ENCODE measurements around the gene CD6. TPM values are rescaled to one million over a fixed set of nuclear protein-coding genes. Genes with fewer than 3 reads are reported as not detected.

Gene CD6
- polyA plus RNA-seq, 1 experiment, result not detected

DNA sequence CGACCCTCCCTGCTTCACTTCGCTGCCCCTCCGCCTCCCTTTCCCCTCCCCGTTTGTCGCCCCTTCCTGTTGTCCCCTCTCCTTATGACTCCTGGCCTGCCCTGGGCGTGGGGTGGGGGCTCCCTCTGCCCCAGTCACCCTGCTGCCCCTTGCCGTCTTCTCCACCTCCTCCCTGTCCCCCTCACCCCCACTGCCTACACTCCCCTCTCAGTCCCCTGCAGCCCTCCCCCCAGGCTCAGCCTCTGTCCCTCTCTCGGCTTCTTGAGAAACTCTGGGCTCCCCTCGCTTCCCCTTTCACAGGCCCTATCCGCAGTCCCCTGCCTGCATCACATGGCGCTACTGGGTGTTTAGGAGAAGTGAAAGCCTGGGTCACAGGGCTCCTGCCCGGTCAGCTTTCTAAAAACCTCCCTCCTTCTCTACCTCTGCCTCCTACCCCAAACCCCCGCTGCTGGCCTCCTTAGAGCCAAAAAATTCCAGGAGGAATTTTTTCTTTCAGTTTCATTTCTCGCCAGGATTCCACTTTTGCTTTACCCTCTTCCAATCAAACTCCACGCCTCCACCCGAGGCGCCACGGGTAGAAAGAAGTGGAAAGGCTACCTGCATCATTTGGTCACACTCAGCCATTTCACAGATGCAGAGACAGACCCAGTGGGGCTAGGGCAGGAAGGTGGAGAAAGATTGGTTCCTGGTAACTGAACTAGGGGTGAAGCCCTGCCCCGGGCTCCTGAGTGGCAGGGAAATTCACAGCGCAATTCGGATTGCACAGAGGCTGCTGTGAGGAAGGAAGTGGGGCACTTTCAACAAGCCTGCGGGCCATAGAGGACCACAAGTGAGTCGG is 19.4 kb upstream of the CD6 start, which contains the start of gene SLC15A3:
Gene SLC15A3, minus strand, starts transcription at position 273 of the 838 bp plus-strand sequence. CDS start 625 bp downstream, outside the sequence.
- TF ChIP-seq, protein P1, sequence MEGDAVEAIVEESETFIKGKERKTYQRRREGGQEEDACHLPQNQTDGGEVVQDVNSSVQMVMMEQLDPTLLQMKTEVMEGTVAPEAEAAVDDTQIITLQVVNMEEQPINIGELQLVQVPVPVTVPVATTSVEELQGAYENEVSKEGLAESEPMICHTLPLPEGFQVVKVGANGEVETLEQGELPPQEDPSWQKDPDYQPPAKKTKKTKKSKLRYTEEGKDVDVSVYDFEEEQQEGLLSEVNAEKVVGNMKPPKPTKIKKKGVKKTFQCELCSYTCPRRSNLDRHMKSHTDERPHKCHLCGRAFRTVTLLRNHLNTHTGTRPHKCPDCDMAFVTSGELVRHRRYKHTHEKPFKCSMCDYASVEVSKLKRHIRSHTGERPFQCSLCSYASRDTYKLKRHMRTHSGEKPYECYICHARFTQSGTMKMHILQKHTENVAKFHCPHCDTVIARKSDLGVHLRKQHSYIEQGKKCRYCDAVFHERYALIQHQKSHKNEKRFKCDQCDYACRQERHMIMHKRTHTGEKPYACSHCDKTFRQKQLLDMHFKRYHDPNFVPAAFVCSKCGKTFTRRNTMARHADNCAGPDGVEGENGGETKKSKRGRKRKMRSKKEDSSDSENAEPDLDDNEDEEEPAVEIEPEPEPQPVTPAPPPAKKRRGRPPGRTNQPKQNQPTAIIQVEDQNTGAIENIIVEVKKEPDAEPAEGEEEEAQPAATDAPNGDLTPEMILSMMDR (IDR thresholded peaks at IDR 0.05; ENCODE audit: low read depth, low read length), result no peak
- ChIA-PET CTCF (no interaction called here), POLR2A (interaction anchor here (0.6 kb wide), 1 partner anchor 1196 kb away, joined by 4 read pairs; no protein-coding TSS in a partner anchor)
- H3K27ac ChIP-seq (ENCODE audit: low read depth, low read length), result peak within 1 kb of the TSS; percentile 57
- H3K4me3 ChIP-seq (ENCODE audit: low read depth, low read length), result peak within 1 kb of the TSS; percentile 55
- H3K9me3 ChIP-seq (ENCODE audit: control insufficient read depth, insufficient read depth, low read length), result no peaks in the 10 kb centered on the region
- DNase-seq (ENCODE audit: low read depth, low spot score), result no peak
- H3K27me3 ChIP-seq (ENCODE audit: control insufficient read depth, insufficient read depth, low read length), result peaks cover 8% of the 10 kb centered on the region

DNA sequence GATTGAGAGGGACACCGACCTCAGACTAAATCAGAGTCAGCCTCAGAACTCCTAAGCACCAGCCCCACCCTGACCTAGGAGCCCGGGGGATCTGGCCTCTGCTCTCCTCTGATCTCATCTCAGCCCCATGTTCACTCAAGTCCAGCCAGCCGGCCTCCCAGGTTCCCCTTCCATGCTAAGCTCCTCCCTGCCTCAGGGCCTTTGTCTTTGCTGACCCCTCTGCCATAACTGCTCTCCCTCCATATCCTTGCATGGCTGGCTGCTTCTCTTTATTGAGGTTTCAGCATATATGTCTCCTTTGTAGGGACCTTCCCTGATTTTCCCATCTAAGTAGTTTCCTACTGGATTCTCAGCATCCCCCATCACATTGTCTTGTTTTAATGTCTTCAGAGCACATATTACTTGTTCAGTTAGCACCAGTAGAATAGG is 18.7 kb upstream of the CD6 start:
- DNase-seq (ENCODE audit: low read depth, low spot score), result no peak
- POLR2A ChIA-PET, result no interaction called here
- peak overlapping the region; percentile 55 for H3K4me3 ChIP-seq (ENCODE audit: low read depth, low read length)
- H3K27me3 ChIP-seq (ENCODE audit: control insufficient read depth, insufficient read depth, low read length), result peaks cover 8% of the 10 kb centered on the region
- CTCF ChIA-PET, result no interaction called here
- no peaks in the 10 kb centered on the region for H3K9me3 ChIP-seq (ENCODE audit: control insufficient read depth, insufficient read depth, low read length)
- TF ChIP-seq, protein P1 (IDR thresholded peaks at IDR 0.05; ENCODE audit: low read depth, low read length), result no peak
- no peak overlapping the region for H3K27ac ChIP-seq (ENCODE audit: low read depth, low read length)

DNA sequence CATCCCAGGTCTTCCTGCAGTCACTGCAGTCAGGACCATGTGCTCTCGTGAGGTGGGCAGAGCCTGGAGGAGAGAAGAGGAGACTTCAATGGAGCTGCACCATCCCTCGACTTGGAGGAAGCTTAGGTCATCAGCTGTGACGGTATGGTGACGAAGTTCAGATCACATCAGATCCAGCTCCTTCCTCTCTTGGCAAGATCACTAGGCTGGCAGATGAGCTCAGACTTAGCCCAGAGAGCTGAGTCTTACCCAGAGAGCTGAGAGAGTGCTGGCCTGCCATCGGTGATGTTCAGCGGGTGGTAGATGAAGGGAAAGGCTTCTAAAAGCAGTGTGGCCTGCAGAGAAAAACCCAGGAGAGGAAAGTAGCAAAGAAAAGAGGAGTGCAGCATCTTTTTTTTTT is 17.7 kb upstream of the CD6 start:
- Histone ChIP-seq H3K27ac (ENCODE audit: low read depth, low read length) (no peak overlapping the region), H3K27me3 (ENCODE audit: control insufficient read depth, insufficient read depth, low read length) (peaks cover 9% of the 10 kb centered on the region), H3K9me3 (ENCODE audit: control insufficient read depth, insufficient read depth, low read length) (no peaks in the 10 kb centered on the region), H3K4me3 (ENCODE audit: low read depth, low read length) (no peak overlapping the region)
- TF ChIP-seq, protein P1 (IDR thresholded peaks at IDR 0.05; ENCODE audit: low read depth, low read length), result no peak
- DNase-seq (ENCODE audit: low read depth, low spot score), result no peak
- CTCF ChIA-PET, result interaction anchor here (0.6 to 0.8 kb wide), 2 partner anchors 66 to 121 kb away, joined by 3 to 4 read pairs; no protein-coding TSS in a partner anchor
- POLR2A ChIA-PET, result interaction anchor here (0.6 kb wide), 1 partner anchor 1819 kb away, joined by 4 read pairs; no protein-coding TSS in a partner anchor

DNA sequence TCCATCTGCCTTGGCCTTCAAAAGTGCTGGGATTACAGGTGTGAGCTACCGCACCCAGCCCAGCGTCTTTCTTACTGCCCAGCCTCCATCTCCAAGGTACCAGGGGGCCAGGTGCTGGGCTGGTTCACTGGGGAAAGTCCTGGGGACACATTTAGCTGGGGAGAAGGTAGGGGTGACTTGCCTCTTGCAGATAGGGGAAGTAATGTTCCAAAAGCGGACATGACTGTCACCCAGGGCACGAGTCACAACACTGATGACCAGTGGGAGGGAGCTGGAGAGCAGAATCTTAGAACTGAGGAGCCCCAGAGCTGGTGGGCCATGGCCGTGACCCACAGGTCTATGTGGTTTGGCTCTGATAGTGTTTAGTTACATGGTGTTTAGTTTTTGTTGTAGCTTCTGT is 17.1 kb upstream of the CD6 start:
- ChIA-PET CTCF (interaction anchor here (0.8 kb wide), 1 partner anchor 16 kb away, joined by 3 read pairs; no protein-coding TSS in a partner anchor), POLR2A (no interaction called here)
- H3K9me3 ChIP-seq (ENCODE audit: control insufficient read depth, insufficient read depth, low read length), result no peaks in the 10 kb centered on the region
- TF ChIP-seq, protein P1 (IDR thresholded peaks at IDR 0.05; ENCODE audit: low read depth, low read length), result no peak
- peaks cover 10% of the 10 kb centered on the region for H3K27me3 ChIP-seq (ENCODE audit: control insufficient read depth, insufficient read depth, low read length)
- H3K4me3 ChIP-seq (ENCODE audit: low read depth, low read length), result no peak overlapping the region
- H3K27ac ChIP-seq (ENCODE audit: low read depth, low read length), result no peak overlapping the region
- DNase-seq (ENCODE audit: low read depth, low spot score), result no peak

DNA sequence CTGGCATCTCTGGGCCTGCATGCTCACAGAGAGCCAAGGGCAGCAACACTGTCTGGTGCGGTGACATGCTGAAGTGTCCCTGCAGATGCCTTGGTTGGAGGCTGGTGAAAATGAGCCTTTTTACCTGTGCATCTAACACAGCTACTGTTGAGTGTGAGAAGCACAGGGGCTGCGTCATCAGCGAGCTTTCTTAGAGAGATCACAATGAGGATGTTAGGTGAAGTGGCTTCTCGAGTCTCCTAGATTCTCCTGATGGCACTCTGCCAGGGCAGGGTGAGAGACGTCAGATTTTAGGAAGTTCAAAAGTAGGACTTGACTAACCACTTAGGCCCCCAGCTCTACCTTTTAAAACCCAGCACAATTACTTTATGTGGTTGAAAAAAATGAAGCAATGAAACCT is 15.9 kb upstream of the CD6 start:
- TF ChIP-seq, protein P1 (IDR thresholded peaks at IDR 0.05; ENCODE audit: low read depth, low read length), result no peak
- CTCF ChIA-PET, result no interaction called here

More for the DNA sequence above, 15.9 kb upstream of the CD6 start:
- Histone ChIP-seq H3K27ac (ENCODE audit: low read depth, low read length) (no peak overlapping the region), H3K27me3 (ENCODE audit: control insufficient read depth, insufficient read depth, low read length) (peaks cover 14% of the 10 kb centered on the region), H3K4me3 (ENCODE audit: low read depth, low read length) (no peak overlapping the region), H3K9me3 (ENCODE audit: control insufficient read depth, insufficient read depth, low read length) (no peaks in the 10 kb centered on the region)
- POLR2A ChIA-PET, result no interaction called here
- no peak for DNase-seq (ENCODE audit: low read depth, low spot score)
